DLD1 (cell line): ENCODE data around the gene RAB13.

Source experiments
- in situ Hi-C: cut with HindIII; loops from 2 replicates; pipeline ENCODE4 v1.10.0; 2017; ENCODE audit warnings: low sequenced_read_pairs

The RAB13 gene

DNA sequence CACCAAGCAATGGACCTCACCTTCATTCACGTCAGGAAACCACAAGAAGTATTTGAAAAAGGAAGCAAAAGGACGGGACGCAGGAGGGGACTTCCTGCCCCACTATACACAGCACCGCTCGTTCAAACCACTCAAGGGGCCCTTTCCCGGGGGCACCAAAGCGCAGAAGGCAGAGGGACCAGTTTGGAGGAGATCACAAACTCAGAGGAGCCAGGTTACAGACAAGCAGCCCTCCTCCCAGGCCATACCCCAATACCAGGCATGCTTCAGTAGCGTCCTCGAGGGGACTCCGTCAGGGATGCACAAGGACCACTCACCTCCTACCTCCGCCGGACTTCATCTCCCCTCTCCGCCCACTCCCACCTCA, 28.4 kb downstream of the RAB13 start:
- in situ Hi-C loops: no loop called here

DNA sequence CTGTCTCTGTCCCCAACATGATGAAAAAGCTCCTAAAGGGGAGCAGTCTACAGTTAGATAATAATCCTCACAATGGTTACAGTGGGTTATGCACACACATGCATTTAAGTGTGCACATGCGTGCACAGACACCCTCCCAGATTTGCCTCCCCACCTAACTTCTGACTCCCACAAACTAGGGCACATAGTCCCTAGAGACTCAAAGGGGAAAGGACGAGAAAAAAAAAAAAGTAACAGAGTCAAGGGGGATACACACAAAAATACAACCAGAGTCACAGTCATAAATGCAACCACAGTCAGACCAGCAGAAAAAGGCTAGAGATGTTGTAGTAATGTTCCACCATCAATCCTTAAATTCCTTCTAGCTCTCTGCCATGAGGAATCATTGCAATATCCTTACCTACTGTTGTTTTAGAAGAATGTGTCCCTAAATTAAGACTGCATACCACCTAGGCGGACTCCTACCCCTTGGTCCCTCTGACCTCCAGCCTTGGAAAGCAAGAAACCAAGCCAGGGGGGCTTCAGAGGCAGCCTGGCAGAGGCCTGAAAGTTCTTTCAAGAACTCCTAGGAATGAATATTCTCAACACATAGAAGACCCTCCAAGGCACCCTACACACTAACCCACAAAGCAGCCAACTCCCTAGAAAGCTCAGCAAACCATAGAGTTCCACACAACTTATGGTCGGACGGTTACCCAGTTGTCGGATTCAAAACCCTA, 29.0 kb downstream of the RAB13 start:
- in situ Hi-C loops: no loop called here

DNA sequence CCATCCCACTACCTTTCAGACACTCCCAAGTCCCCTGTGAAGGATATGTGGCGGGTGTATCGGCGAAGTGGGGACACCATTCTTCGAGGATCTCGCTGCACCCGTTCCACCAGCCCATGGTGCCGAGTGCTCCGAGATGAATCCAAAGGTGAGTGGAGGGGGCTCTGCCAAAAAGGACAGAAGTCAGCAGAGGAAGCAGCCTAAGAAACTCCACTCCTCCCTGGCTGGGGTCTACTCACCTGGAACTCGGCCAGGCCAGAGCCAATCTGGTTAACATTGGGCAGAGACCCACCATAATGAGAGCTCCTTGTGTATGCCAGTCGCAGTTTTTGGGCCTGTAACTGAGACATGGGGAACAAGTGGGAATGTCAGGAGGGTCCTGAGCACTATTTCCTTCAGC, 31.3 kb downstream of the RAB13 start:
- in situ Hi-C loops: no loop called here

DNA sequence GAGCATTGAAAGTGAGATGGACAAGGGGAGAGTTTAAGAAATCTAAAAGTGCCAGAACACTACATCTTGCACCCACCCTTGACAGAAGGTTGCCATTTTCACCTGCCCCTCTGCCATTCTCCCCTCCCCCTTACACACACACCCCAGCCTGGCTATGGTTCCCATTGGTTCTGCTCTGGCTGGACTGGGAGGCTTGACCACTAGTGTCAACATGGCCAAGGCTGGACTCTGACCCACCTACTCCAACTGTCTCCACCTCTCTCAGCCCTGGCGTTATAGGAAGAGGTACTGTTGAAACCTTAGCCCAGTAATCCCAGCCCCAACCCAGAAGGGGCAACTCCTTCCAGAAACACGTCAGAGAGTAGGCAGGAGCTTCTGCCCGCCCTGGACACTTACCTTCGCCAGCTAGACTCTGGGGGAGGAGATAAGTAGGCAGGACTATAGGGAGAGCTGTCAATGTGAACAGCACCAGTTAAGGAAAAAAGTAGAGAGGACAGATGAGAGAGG, 32.2 kb downstream of the RAB13 start:
- in situ Hi-C loops: no loop called here

DNA sequence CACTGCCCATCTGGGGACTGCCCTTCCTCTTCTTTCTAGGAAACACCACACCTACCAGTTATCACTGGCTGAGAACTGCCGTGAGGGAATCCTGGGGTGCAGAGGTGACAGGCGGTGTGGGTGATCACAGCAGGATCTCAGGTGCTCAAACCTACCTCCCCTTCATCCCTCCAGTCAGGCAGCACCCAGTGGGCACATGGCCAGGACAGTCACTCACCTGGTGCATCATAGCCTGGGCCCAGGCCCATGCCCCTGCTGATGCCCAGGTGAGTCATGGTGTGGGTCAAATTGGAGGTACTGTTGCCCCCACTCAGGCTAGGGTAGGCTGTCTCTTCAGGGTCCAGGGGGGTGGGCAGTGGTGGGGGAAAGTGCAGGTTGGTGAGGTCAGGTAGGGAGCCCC, 34.3 kb downstream of the RAB13 start:
- in situ Hi-C loops: no loop called here

DNA sequence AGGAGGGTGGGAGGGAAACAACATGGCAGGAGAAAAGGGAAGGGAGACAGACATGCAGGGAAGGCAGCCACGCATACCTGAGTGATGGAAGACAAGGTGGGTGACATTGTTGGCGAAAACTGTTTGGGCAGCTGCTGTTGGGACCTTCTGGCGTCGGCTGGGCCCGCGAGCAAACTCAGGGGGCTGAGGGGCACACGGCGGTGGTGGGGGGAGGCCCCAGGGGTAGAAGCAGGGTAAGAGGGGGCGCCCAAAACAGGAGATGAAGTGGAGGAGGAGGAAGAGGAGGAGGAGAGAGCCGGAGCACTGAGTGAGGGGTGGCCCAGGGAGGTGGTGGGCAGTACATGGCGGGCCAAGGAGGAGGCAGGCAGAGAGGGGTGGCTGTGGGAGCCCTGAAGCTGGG, 35.0 kb downstream of the RAB13 start:
- in situ Hi-C loops: no loop called here

DNA sequence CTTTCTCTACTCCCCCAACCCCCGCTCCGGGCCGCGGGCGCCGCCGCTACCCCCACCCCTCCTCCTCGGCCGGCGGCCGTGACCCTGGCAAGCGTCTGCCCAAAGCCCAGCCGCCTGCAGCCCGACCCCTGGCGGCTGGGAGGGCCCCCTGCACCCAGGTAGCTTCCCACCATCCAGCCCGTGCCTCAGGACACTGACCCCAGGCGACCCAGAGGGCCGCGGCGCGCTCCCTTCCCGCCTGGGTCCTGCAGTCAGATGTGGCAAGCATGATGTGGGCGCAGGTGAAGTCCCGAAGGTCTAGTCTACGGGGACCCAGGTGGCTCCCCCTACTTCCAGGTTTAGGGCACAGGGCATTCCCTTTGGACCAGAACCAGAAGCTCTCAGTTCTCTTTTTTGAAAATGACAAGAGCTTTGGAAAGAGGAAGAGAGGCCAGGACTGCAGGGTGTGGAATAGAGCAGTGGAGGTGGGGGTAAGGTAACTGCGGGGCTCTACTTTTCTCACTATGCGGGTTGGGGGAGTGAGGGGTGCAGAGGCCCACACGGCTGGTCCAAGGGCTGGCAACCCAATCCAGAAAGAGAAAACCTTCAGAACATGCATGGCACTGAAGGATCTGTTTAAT, 39.4 kb downstream of the RAB13 start, which contains the start of gene DENND4B:
Gene DENND4B, minus strand, starts transcription at position 97 of the 620 bp plus-strand sequence. CDS start 2,344 bp downstream, outside the sequence.
- in situ Hi-C loops: no loop called here

DNA sequence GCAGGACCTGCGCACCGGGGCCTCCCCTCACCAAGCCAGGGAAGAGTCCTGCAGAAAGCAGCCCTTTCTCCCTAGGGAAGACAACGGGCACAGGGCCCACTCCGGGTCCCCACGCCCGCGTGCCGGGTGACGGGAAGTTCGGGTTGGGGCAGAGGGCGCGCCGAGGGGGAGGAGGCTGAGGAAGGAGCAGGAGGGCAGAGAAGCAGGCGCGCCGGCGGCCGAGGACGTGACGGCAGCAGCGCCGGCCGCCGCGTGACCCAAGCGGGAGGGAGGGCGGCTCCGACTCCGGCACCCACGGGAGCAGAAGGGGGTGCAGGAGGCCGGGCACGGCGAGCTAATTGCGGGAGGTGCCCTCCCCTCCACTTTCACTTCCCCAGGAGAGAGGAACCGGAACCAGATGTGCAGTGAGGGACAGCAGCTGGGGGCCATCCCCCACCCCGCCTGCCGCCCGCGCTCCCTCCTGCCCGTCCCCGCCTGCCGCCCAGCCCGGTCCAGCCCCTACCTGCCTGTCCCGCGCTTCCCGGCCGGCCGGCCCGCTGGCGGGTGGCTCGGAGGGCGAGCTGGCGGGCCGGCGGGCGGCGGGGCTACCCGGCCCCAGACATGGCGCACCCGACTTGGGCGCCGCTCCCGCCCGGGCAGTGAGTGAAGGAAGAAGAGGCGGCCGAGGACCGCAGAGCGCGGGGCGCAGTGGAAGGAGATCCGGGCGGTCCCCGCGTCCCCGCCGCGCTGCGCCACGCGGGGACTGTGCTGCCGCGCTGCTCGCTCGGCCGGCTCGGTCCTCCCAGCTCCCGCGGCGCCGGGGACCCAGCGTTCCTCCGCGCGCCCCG, 40.1 kb downstream of the RAB13 start:
- in situ Hi-C loops: no loop called here

DNA sequence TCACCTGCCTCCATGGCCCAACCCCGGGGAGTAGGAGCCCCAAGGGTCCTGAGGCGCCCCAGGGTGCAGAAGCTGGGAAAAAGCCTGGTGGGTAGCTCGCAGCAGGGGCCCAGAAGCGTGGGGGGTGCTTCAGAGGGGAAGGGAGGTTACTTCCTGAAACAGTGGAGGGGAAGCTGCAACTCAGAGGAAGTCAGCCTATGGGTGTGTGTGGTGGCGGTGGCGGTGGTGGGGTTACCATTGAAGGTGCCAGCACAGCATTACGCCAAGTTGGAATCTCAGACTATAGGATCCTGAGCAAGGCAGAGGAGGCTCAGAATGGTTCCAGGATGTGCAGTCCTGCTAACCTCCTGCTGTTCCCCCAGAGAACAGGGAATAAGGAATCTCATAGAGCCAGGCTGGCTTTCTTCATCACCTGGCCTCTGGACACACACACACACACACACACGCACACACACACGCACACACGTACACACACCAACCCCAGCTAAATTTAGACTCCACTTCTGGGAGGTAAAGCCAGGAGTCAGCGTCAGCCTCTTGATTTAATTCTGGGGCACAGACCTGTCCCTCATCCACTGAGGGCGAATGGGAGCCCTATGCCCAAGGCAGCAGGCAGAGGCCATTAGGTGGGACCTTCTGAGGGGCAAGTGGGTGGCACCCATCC, 40.9 kb downstream of the RAB13 start:
- in situ Hi-C loops: no loop called here

DNA sequence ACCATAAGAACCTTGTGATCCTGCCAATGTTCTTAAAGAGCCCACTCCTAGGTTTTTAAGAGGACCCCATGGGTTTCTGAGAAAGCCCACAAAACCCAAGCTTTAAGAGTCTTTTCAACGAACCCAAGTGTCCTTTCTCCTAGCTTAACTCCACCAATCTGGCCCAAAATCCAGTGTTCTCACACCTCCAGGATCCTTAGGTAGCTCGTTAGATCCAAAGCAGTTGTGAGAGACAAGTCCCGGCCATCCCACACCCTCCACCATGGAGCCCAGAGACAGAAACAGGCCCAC, 41.4 kb downstream of the RAB13 start:
- in situ Hi-C loops: no loop called here

DNA sequence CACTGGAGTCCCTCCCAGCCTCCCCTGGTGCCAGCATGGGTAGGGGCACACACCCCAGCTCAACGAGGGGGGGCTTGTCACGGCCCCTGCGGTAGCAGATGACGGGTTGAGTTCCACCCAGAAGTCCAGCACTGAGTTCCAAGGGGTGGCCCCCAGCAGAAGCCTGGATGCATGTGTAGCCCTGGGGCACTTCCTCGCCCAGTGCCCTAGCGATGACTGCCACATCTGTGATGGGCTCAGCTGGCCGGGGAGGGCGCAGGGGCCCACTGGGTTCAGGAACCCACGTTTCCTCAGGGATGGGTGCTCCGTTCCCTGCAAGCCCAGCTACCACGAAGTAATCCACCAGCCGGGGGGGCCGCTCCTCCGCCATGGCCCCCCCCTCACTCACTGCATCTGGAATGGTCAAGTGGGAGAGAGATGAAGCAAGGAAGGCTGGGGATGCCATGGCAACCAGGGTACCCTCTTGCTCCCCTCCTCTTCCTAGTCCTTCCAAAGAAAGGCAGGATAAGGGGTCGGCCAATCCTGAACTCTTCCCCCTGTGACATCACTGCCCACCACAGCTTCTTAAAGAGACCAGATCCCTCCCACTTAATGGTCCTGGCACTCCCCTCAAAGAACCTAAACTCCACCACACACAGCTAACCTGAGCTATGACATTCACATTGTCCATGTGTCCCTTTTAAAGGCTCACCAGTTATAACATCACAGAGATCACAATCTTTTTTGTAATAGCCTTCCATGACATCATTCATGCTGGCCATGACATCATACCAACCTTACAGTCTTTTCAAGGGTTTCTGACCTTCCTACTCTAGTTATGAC, 41.9 kb downstream of the RAB13 start:
- in situ Hi-C loops: no loop called here

DNA sequence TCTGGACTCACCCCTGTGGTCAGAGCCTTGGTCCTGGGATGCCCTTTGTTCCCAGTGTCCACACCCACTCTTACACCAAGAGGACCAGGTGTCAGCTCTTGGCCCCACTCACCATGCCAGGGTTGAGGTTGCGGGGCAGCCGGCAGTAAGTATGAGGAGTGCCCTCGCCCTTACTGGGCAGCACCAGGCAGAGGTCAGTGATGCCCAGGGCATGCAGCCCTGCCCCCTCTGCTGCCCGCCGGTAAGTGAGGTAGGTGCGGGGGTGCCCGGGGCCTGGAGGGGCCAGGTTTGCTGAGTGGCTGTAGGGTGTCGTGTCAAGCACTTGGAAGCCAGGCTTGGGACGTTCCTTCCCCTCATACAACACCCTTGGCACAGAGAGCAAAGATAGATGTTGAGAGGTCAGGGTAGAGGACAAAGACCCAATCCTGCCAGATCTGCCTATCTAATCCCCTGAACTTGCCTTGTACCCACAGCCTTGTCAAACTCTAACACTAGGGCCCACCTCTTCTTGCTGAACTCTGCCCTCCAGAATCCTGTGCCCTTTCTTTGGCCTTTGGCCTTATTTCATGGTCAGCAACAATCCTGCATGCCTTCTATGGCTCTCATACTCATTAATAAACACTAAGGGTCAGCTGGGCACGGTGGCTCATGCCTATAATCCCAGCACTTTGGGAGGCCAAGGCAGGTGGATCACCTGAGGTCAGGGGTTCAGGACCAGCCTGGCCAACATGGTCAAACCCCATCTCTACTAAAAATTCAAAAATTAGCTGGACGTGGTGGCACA, 43.2 kb downstream of the RAB13 start:
- in situ Hi-C loops: no loop called here

DNA sequence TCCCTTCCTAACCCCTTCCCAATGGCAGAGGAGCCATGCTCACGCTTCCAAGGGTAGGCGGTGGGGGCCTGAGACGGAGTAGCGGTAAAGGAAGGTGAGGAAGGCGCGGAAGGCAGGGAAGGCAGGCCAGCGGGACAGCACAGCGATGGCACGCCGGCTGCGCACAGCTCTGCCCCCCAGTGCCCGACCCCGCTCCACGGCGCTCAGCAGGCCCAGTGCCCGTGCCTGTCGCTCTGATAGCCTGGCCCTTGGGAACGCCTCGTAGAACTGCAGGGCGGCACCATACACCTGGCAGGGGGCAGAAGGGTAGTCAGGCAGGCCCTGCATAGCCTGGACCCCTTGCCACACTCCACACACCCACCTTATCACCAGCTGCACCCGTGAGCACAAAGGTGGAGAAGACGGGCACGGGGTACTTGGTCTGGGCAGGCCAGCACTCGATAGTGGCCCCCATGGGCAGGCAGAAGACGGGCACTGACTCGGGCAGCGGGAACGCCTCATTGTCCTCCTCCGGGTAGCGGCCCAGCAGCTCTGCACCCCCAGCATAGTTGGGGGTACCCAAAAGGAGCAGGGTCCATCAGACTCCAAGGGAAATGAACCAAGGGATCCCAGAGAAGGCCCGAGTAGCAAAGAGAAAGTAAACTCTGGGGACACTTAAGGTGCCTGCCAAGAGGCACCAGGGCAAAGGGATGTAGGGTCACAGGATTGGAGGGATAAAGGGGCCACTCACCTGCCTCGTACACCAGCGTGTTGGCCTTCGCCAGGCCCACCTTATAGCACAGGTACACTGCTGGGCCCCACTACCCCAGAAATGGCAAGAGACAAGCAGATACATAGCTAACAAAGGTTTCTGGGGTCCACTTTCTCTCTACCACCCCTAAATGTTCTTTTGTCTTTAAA, 44.1 kb downstream of the RAB13 start:
- in situ Hi-C loops: no loop called here

DNA sequence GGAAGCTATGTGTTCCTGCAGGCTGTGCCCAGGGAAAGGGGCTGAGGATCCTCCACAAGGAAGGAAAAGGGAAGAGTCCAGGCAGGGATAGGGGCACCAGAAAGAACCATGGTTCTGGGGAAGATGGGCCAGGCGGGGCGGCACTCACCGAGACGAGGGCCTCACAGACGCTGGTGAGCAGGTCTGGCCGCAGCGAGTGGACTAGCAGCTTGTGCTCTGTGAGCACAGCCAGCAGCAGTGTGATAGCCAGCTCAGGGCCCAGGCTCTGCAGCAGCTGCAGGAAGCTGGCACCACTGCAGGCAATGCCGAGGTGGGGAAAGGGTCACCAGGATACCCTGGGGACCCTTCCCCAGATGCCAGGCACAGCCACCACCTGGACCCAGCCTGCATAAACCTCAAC, 45.4 kb downstream of the RAB13 start:
- in situ Hi-C loops: no loop called here

DNA sequence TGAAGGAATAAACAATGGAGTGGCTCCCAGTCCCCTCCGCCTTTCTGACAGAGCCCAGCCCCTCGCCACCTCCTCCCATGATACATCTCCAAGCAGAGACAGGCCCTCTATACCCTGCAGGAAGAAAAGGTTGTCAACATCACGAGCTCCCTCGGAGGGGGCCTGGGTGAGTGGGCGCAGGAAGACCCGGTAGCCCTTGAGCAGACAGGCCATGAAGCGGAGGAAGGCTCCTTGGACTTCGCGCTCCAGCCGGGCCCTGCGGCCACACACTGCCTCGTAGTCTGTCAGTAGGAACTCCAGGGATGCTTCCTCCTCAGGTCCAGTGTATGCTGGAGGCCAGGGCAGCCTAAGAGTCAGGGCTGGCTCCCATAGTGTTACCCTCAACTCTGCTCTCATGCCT, 46.7 kb downstream of the RAB13 start:
- in situ Hi-C loops: no loop called here

DNA sequence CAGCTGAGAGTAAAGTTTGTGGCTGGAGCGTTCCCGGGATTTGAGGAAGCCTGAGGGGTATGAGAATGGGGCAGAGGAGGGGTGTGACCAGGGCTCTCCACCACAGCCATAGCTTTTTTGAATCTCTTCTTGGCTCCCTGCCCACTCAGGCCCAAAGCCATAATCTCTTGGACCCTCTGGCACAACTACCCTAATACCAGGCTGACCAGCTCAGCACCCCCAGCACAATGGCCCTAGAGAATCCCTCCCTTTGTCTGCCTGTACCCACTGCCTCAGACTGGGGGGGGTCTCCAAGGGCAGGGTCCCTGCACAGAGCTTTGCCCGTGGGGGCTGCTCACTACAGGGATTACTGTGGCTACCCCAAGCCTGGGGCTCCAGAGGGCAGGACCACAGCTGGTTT, 47.1 kb downstream of the RAB13 start:
- in situ Hi-C loops: no loop called here

DNA sequence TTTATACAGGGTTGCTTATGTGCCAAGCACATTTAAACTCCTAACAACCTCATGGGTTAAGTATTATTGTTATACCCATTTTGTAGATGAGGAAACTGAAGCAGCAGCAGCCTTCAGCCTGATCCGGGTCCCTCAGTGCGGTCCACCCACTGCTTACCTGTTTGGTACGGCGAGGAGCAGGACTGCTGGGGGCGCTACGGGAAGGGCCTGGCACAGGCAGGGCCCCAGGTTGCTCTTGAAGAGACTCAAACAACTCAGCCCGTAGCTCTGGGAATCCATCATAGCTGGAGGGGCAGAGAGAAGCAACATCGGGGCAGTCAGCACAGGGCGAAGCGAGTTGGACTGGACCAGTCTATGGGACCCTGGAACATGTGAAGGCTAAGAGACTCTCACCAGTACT, 48.8 kb downstream of the RAB13 start:
- in situ Hi-C loops: no loop called here

DNA sequence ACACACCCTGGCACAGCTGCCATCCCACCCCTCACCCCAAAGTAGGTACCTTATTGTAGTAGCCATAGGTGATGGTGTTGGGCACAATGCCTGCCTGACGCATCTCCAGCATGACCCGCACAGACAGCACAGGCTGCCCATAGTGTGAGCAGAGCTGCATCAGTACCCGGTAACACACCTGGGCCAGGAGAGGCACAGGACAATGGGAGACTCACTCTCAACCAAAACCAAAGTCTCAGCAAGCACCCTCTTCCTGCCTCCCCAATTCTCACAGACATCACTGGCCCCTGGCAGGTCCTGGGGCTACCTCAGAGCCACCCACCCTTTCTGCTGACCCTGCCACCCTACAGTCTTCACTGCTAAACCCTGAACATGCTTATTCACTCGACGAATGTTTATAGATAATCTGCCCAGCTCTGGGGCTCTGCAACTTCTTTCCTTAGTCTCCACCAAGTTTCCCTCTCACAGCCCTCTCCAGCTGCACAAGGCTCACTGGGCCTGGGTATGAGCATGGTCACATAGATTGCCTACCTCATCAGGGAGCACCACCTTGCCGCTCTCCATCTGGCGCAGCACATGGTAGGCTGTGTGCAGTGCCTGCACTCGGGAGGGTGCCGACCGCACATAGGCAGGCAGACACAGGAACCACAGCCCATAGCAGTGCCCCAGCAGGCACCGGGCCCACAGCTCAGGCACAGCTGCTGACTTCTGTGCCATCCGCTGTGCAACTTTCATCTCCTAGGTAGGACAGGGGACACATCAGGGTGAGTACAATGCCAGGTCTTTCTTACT, 49.9 kb downstream of the RAB13 start:
- in situ Hi-C loops: no loop called here
